Adrenal gland (tissue), 5 donors: ENCODE data around the gene RIPPLY3.

Experiments used
- CTCF ChIP-seq, 6 experiments: fragments of 450-650 bp in 4 of 6; fragments of 200-600 bp in 2 of 6; sonication (generic) in 1 of 6; IDR thresholded peaks; 1 replicate in 5 of 6; 2 replicates in 1 of 6; pipeline versions ENCODE4 v1.5.1 to v1.8.0; 2016 to 2021; ENCODE audit warnings: antibody characterized with exemption in 6 of 6, mild to moderate bottlenecking in 2 of 6, moderate library complexity in 1 of 6
- POLR2A ChIP-seq, 2 donors: fragments of 450-650 bp; IDR thresholded peaks; one replicate each; pipeline ENCODE4 v1.6.1; 2017; ENCODE audit warnings: antibody characterized with exemption in 2 of 2, mild to moderate bottlenecking in 2 of 2, moderate library complexity in 1 of 2
- donor health status: DM: no; HTN: no; CAD: no.

- TF ChIP-seq CTCF (IDR thresholded peaks at IDR 0.05) (no peak), POLR2A (IDR thresholded peaks at IDR 0.05) (no peak)
Observed at GRCh38 chr21:37055271-37055855, 48.9 kb downstream of the RIPPLY3 start.
